Suppressor macrophage treated with lipopolysaccharide for 4 hours (primary cell): ENCODE measurements around the gene MTLN.
"Not testable (repeated sequence)": the region's sequence is repeated elsewhere in the genome, so short reads cannot be mapped to it uniquely, and the experiment has no call there.

ENCODE experiments used
- DNase-seq: peaks from one replicate; pipeline ENCODE4 v3.0.0-alpha.2; 2020

The MTLN gene

GRCh38 chr2:110211938-110212858 lies at the start of gene MTLN:
MTLN (minus strand) TSS chr2:110212547; CDS start chr2:110212525, 22 bp downstream.
- peak; percentile 87 for DNase-seq

- not testable (repeated sequence) for DNase-seq
Measured at GRCh38 chr2:110261910-110262309, 49.6 kb upstream of the MTLN start.

- DNase-seq = not testable (repeated sequence)
Measured at GRCh38 chr2:110248081-110248795, 35.9 kb upstream of the MTLN start.

GRCh38 chr2:110245488-110246435 lies 33.4 kb upstream of the MTLN start:
- not testable (repeated sequence) for DNase-seq

GRCh38 chr2:110243283-110243682 lies 30.9 kb upstream of the MTLN start:
- not testable (repeated sequence) for DNase-seq

GRCh38 chr2:110234514-110234913 lies 22.2 kb upstream of the MTLN start:
- DNase-seq = not testable (repeated sequence)

- not testable (repeated sequence) for DNase-seq
Measured at GRCh38 chr2:110229886-110230285, 17.5 kb upstream of the MTLN start.

GRCh38 chr2:110222626-110223025 lies 10.3 kb upstream of the MTLN start:
- not testable (repeated sequence) for DNase-seq

GRCh38 chr2:110221938-110222337 lies 9.6 kb upstream of the MTLN start:
- no peak for DNase-seq

- DNase-seq = no peak
Measured at GRCh38 chr2:110220190-110220564, 7.8 kb upstream of the MTLN start.

- no peak for DNase-seq
Measured at GRCh38 chr2:110219496-110220189, 7.3 kb upstream of the MTLN start.

GRCh38 chr2:110218889-110219288 lies 6.5 kb upstream of the MTLN start:
- DNase-seq = not testable (repeated sequence)

GRCh38 chr2:110216803-110217202 lies 4.5 kb upstream of the MTLN start:
- no peak for DNase-seq

GRCh38 chr2:110216199-110216598 lies 3.9 kb upstream of the MTLN start:
- no peak for DNase-seq

- no peak for DNase-seq
Measured at GRCh38 chr2:110215566-110216158, 3.3 kb upstream of the MTLN start.

GRCh38 chr2:110215091-110215490 lies 2.7 kb upstream of the MTLN start:
- no peak for DNase-seq

GRCh38 chr2:110213522-110213921 lies 1.2 kb upstream of the MTLN start:
- DNase-seq = not testable (repeated sequence)

GRCh38 chr2:110205660-110206455 lies 6.5 kb downstream of the MTLN start:
- no peak for DNase-seq

GRCh38 chr2:110204408-110205385 lies 7.7 kb downstream of the MTLN start, which contains the start of gene NPHP1:
NPHP1 (minus strand) TSS chr2:110205013; CDS start chr2:110204968, 45 bp downstream.
- DNase-seq = peak; percentile 94
